HG03460 (cell line): ENCODE data around the gene KCNIP4.

Experiments used
- ATAC-seq: cut with Tn5 transposase; IDR thresholded peaks from one replicate; pipeline ENCODE4 v1.9.1; 2021; ENCODE audit not compliant: unreplicated experiment

KCNIP4 gene

DNA sequence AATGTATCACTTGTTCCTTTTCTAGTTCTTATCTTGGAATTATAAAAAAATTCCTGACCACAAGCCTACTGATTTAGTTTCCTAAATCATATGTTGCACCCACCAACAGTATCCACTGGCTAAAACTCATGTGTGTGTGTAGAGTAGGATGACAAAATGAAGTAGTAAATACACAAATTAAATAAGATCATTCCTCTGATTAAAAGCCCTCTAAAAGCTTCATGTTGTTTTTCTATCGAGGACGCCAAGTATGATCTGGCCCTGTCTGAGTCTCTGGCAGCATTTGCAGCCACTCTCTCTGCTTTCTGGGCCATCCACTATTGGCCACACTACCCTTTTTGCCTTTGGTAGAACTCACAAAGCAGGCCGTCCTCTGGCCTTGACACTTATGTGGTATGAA, 1064.9 kb downstream of the KCNIP4 start:
- ATAC-seq = no peak

DNA sequence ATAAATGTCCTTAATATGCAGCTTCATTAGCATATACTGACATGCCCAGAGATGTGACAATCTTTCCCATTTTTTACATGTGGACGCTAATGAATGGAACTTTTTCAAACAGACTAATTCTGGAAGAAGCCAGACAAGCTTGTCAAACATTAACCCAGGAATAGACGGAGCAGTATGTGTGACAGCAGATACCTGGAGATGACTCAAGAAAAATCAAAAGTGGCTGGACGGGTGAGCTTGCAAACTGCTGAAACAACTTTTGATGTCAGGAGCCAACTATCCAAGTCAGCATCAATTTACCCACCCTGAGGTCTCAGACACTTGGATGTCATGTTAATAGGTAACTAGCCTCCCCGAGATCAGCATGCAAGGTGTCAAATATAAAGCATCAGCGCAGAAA, 1065.3 kb downstream of the KCNIP4 start:
- ATAC-seq = no peak

DNA sequence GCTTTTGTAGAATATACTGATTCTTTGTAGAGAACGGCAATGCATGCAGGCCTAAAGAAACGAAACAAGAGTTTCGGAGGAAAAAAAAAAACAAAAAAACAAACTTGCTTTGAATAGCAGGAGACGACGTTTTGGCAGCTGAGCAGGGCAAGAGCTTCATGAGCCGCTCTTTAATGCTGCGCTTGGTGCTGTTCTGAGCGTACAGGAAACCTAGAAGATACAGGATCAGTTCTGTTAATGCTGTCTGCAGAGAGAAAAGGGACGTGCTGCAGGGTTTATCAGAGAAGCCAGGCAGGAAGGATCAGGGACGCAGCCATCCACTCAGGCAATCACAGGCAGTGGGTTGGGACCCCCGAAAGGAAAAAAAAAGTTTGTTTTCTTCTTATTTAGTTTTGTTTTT, 1066.1 kb downstream of the KCNIP4 start:
- no peak for ATAC-seq

DNA sequence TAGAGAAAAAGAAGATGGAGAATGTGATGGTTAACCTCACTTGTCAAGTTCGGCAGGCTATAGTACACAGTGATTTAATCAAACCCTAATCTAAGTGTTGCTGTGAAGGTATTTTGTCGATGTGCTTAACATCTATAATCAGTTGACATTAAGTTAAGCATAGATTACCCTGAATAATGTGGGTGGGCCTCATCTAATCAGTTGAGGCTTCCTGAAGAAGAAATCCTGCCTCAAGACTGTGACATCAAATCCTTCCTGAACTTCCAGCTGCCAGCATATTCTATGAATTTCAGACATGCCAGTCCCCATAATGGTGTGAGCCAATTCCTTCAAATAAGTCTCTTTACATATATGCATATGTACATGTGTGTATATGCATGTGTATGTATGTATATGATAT, 1066.9 kb downstream of the KCNIP4 start:
- no peak for ATAC-seq

DNA sequence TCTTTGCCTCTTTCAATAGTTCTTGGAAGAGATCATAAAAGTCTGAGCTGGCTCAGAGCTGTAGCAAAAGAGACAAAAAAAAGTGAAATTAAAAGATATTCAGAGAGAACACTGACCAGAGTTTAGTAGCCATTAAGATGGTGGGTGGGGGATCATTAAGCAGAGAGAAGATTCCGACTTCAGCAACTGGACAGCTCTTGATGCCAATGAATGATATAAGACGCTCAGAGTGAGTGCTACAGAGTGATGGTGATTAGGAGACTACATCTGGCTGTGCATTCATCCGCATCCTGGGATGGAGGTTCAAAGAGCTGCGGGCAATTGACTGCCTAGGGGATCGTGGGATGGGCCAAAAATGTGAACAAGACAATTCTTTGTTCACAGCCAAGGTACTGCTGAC, 1069.8 kb downstream of the KCNIP4 start:
- no peak for ATAC-seq

DNA sequence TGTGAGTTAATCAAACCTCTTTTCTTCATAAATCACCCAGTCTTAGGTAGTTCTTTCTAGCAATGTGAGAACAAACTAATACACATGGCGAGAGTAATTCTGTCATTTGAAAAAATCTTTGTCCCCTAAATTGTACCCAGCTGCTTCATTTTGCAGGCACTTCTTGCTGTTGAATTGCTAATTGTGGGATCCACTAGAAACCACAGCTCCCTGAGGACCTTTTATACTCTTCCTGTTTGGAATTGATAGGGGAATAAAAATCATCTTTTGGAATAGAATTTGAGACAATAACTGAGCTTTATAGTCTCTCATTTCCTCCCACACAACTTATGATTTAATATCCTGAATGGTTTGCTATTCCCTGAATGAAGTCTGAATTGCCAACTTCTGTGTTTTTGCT, 1078.1 kb downstream of the KCNIP4 start:
- no peak for ATAC-seq

DNA sequence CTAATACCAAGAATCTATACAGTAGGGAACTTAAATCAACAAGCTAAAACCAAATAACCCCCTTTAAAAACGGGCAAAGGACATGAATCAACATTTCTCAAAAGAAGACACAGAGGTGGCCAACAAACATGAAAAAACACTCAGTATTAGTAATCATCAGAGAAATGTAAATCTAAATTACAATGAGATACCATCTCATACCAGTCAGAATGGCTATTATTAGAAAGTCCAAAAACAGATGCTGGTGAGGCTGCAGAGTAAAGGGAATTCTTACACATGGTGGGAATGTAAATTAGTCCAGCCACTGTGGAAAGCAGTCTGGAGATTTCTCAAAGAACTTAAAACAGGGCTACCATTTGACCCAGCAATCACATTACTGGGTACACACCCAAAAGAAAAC, 1080.5 kb downstream of the KCNIP4 start:
- ATAC-seq = no peak

DNA sequence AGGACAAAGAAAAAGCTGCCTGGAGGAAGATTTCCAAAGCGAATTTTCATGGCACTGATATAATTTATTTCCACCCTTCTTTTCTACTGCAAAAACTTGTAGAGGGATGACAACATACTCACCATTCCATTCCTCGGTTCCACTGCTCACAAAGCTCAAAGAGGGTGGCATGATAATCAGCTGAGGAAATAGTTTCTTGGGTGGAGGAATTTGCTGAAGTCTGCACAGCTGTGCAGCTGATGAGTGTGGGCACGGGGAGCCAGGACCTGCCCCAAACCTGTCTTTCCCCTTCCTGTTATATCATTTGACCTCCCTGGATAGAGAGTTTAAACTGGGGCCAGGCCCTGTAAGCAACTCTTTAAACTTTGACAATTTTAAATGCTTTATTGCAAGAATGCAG, 1087.7 kb downstream of the KCNIP4 start:
- ATAC-seq = no peak

DNA sequence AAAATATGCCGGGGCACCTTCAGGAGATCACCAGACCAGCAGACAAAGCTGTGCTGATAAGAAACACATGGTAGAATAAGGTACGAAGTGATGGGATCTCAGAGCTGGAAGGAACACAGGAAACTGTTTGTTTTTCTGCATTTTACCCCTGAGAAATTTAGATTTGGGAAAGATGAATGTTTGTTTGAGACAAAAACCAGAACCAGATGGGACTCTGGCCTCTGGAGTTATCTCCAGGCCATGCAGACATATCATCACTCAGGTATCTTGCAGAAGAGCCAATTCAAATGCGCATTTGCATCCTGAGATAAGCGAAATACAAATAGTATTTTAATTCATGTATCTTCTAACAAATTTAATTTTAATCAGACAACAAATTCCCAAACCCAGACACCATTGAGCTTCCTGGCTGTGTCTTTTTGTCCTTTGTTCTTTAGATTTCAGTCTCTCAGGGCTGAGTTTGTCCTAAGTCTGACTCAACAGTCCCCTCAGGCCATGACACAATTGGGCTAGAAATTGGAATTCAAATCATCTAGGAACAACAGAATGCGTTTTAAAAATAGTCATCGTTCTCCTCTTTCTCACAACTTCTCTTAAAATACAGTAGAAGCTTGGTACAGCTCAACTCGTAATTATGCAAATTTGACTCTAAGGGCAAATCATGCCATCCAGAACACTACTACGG, 1089.3 kb downstream of the KCNIP4 start:
- ATAC-seq = no peak

DNA sequence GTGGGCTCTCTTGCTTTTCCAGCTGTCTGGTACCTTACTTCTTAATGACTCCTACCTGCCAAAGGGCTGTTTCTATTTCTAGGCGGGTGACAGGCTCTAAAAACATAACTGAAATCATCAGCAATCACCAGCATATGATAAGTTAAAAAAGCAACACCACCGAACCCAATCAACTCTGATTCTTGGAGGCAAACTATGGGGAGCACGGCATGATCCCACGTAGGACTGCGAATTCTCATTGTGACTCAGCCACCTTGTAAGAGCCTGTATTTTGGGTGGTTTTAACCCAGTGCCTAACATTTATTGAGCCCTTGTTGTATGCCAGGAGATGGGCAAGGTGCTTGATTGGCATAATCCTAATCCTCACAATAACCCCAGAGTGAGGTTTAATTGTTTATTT, 1091.5 kb downstream of the KCNIP4 start:
- ATAC-seq = no peak

DNA sequence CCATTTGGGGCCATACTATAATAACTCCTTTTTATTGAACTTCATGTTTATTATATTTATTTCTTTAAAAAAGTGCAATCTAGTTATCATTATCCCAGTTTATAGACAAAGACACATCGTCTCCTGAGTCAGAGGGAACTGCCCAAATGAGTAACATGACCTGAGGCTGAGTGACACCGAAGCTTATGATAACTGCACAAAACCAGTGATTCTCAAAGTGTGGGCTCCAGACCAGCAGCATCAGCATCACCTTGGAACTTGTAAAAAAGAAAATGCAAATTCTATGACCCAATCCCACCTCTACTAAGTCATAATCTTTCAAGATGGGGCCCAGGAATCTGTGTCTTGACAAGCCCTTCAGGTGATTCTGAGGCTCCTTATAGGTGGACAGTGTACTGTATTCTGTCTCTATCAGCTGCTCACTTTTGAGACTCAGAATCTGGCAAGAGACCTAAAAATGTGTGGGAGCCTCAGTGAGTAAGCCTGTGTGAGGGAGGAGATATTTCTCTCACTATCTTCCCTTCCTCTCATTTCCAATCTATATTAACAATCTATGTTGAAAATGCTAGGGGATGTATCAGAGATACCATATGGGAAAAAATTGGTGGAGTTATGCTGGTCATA, 1101.3 kb downstream of the KCNIP4 start:
- ATAC-seq = no peak

DNA sequence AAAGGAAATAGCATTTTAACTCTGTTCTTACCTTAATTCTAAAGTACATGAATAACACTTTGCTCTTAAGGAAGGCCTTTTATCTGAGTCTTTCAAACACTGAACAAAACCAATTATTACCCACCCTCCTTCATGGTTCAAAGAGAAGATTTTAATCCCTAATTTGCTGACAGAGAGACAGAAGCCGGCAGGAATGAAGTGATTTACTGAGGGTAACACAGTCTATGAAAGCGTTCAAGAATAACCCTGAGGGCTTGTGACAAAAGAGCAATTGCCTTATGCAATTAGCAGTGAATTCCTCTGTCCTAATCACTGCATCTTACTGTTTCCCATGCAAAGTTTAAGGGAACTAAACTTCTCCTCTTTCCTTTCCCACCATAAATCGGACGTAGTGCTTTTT, 1104.3 kb downstream of the KCNIP4 start:
- no peak for ATAC-seq

DNA sequence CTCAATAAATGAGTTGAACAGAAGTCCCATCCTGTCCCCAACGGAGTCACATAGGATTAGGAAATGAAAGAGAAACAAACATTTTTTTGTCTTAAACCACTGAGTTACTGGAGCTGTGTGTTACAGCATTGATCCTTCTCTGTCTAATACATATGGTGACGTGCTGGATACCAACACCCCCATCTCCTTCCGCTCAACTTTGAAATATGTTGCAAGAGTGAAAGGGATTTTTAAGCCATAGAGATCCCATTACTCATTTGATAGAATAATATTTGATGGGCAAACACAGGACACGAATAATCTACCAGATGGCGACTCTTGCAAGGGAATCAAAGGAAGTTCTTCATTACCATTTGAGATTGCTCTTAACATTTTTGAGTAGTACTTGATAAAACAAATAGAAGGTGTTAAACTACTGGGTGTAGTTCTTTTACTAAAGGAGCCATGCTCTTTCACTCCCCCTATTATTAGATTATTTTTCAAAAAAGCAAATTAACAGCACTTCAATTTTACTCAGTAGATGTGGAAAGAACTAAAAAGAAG, 1107.9 kb downstream of the KCNIP4 start:
- no peak for ATAC-seq

DNA sequence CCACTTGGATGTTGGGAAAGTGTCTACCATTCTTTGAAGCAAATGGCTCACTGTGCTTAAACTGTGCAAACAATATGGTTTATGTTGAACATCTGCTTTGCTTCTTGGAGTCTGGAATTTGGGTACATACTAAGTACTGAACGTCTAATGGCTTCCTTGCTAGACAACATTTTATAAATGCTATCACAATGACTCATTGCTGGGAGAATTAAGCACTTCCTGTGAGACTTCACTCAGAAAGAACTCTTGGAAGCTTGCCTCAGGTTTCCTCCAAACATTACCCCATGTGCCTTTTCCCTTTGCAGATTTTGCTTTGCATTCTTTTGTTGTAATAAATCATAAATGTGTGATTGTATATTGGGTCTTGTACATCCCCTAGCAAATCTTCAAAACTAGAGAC, 1108.6 kb downstream of the KCNIP4 start:
- no peak for ATAC-seq

DNA sequence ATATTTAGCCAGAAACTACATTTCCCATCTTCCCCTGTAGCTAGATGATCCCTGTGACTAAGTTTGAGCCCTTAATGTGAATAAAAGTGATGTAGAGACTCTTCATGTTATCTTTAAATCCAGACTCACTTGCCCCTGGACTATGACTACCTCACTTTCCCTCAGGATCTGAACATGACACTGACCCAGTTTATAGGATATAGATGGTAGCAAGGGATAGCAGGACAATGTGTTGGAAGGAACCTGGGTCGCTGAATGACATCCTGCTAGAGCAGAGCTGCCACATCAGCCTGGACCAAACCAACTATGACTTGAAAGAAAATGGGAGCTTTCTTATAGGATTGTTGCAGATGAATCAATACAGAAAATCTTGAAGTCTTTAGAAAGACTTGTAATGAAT, 1110.1 kb downstream of the KCNIP4 start:
- ATAC-seq = no peak

DNA sequence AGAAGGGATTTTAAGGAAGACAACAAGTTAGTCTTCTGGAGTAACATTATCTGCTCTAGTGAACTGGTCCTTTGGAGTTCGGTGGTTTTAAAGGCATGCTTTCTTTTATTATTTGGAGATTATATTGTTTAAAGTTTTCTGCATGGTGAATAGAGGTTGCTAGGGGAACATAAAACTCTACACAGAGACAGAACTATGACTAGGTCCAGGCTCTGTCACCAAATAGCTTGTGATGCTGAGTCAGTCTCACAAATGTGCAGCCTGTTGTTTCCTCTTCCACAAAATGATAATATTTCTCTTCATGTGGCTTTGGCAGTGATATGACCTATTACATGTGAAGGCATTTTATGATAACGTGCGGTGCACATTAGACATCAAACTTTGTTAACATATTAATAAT, 1115.7 kb downstream of the KCNIP4 start:
- no peak for ATAC-seq

DNA sequence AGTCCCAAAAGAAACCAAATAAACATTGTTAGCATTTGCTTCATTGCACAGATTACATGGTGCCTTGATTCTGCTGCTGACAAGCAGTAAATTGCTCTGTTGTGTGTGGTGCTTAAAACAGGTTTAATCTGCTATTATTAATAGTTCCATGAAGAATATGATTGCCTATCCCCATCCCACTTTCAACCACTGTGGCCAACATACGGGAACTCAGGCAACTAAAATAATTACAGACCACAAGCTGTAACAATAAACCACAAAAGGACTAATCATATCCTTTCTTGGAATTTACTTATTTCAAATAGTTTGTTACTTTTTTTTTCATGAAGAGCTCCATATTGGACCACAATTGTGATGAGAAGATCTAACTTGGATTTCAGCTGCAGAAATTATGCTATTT, 1116.8 kb downstream of the KCNIP4 start:
- no peak for ATAC-seq

DNA sequence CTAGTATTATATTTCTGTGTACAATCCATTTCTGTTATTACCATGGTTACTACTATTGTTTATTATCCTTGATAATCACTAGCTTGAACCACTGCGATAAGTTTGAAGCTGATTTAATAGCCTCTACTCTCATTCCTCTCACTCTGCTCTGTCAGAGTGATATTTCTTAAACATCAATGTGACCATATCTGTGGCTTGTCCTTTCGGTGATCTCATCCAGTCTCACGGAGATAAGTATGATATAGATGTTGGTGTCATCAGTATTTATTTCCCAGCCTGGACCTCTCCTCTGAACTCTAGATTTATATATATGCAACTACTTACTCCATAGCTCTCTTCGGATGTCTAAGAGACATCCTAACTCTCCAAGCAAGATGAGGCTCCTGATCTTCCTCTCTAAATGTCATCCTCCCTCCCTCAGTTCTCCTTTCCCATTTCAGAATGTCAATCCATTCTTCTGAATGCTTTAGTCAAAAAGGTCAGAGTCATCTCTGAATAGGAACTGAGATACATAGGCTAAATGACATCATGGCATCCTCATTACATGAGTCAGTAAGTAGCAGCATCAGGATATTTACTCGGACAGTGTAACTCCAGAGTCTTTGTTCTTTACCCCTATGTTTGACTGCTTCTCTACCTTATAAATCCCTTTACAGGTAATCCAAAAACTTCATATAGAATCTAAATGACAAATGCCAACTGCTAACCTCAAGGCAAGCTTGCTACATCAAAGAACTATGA, 1118.8 kb downstream of the KCNIP4 start:
- no peak for ATAC-seq

DNA sequence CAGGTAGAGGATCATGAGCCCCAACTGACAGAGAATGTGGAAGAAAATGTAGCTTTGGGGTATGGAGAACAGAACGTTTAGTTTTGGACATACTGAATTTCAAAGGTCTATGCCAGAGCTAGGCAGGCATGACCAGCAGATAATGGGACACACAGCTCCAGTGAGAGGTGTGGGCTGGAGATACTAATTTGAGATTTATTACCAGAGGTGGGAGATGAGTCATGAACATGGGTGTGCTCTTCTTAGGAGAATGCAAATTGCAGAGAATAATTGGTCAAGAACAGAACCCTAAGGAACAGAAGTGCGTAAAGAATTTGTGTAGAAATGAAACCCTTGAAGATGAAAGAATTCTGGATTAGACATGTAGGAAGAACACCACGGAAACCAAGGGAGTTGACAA, 1123.1 kb downstream of the KCNIP4 start:
- no peak for ATAC-seq

DNA sequence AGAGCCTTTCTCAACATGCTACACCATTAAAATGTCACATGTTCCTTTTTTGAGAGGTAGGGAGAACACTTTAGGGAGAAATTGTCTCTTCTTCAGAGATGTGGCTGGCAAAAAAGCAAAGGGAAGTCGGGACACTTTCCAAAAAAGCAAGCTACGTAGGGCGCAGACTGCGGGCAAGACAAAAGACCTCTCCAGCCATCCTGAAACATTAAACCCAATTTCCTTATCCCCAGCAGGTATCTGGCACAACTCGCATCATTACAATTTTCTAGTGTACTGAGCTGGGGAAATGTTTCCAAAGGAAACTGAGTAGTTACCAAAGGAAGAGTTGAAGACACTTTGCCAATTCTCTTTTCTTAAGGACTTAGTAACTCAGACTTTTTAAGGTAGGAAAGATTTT, 1132.3 kb downstream of the KCNIP4 start:
- no peak for ATAC-seq

DNA sequence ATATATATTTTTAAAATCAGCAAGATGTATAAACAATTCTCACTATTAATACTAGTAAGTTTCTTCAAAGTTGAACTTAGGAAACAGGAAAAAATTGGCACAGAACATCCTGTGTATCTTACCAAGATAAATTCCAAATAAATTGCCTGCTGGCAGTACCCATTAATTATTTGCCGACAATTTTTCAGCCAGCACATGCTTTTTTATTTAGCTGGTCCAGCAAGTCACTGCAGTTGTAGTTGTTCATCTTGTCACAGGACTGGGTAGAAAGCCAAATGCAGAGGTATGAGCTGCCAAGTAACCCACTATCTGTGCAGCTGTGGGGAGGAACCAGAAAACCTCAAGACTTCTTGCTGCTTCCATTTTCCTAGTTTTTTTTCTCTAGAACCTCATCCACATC, 1134.9 kb downstream of the KCNIP4 start:
- ATAC-seq = no peak

DNA sequence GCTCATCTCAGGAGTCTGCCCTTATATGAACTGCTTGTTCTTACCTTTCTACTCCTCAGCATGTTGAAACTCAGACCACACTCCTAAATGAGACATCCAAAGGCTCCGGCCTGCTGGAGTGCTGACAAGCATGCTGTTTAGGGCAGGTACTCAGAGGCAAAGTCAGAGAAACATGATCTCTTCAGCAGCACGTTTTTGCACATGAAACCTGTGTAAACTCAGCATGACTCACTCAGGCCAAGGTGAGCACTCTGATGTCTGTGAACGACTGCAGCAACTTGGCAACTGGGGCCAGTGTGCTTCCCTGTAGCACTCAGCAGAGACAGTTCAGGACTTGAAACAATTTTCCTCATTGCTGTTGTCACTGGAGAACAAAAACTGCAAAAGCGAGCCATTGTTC, 1138.8 kb downstream of the KCNIP4 start:
- ATAC-seq = no peak
